Natural killer cell treated with Interleukin-12 subunit alpha and Interleukin-12 subunit beta and Interleukin-15 and Interleukin-18, amount 100 ng/mL, for 72 hours (primary cell): ENCODE results near the gene SNRPB2. TPM values are rescaled to one million over a fixed set of nuclear protein-coding genes. Genes with fewer than 3 reads are reported as not detected.

Experiments used
- ATAC-seq, 2 donors: fragments of 150-1000 bp; cut with Tn5 transposase in 1 of 2; sonication (Bioruptor Pico), chemical (Tn5 transposase) in 1 of 2; 2 replicates each; pipeline ENCODE4 v1.10.0; 2021
- DNase-seq: peaks from one replicate; pipeline ENCODE4 v3.0.0; 2022; ENCODE audit warnings: low spot score
- H3K27ac Mint-ChIP-seq, 2 donors: 1 replicate in 1 of 2; 2 replicates in 1 of 2; pipeline ENCODE4 v1.8.0; 2022; ENCODE audit warnings: mixed read lengths in 2 of 2, mild to moderate bottlenecking in 1 of 2, moderate library complexity in 1 of 2
- H3K27me3 Mint-ChIP-seq, 2 donors: 1 replicate in 1 of 2; 2 replicates in 1 of 2; pipeline ENCODE4 v1.8.0; 2022; ENCODE audit warnings: mixed read lengths in 2 of 2
- H3K36me3 Mint-ChIP-seq: one replicate; pipeline ENCODE4 v1.8.0; 2022; ENCODE audit warnings: mixed read lengths
- H3K4me1 Mint-ChIP-seq, 2 donors: 1 replicate in 1 of 2; 2 replicates in 1 of 2; pipeline ENCODE4 v1.8.0; 2022; ENCODE audit warnings: low read depth in 2 of 2, mixed read lengths in 2 of 2, mild to moderate bottlenecking in 1 of 2
- H3K4me3 Mint-ChIP-seq: one replicate; pipeline ENCODE4 v1.8.0; 2022; ENCODE audit warnings: mixed read lengths
- H3K9me3 Mint-ChIP-seq: 2 replicates; pipeline ENCODE4 v1.8.0; 2022; ENCODE audit warnings: mixed read lengths
- total RNA-seq, 2 donors: library from RNA; stranded (reverse); gene quantifications; one replicate each; pipeline ENCODE4 v1.2.3, GENCODE V29; 2022

Gene SNRPB2
- total RNA-seq, 2 donors from 2014 or later: 80.2 to 99.4 TPM

DNA sequence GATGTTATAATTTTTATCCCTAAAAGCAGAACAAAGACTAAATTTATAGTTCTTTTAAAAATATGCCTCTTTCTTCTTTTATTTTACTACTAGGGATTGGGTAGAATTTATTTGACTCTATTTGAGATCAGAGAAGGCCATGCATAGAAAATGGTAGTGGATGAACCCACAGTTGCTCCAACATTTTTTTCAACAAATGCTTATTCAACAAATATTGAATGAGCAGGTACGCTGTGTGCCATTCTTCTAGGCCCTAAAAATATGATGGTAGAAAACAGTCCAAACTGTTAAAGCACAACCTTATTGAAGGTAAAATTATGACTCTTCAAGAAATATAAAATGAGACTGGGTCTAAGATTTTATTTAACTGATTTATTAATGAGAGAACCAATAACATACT lies 48.3 kb downstream of the SNRPB2 start:
- Mint-ChIP-seq H3K9me3 (peaks cover 3% of the 10 kb centered on the region), H3K27ac (no peak overlapping the region), H3K4me3 (no peak overlapping the region), H3K4me1 (no peaks in the 10 kb centered on the region), H3K27me3 (peaks cover 11 to 35% of the 10 kb centered on the region in 2 donors), H3K36me3 (peaks cover 19% of the 10 kb centered on the region)
- DNase-seq (no peak), ATAC-seq (no peak)

DNA sequence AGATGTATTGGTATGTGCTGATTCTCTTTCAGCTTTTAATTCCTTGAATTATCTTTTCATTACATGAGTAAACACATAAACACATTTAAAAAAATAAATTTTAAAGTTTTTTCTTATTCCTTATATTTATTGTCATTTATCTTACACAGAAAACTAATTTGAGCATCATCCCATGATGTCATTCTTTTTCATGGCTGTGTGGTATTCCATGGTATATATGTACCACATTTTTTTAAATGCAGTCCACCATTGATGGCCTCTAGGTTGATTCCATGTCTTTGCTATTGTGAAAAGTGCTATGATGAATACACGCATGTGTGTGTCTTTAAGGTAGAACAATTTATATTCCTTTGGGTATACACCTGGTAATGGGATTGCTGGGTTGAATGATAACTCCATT lies 51.7 kb downstream of the SNRPB2 start:
- Mint-ChIP-seq H3K4me3 (no peak overlapping the region), H3K9me3 (peaks cover 3% of the 10 kb centered on the region), H3K36me3 (peaks cover 16% of the 10 kb centered on the region), H3K4me1 (no peaks in the 10 kb centered on the region), H3K27ac (no peak overlapping the region), H3K27me3 (peaks cover 18 to 43% of the 10 kb centered on the region in 2 donors)
- ATAC-seq (no peak), DNase-seq (no peak)

DNA sequence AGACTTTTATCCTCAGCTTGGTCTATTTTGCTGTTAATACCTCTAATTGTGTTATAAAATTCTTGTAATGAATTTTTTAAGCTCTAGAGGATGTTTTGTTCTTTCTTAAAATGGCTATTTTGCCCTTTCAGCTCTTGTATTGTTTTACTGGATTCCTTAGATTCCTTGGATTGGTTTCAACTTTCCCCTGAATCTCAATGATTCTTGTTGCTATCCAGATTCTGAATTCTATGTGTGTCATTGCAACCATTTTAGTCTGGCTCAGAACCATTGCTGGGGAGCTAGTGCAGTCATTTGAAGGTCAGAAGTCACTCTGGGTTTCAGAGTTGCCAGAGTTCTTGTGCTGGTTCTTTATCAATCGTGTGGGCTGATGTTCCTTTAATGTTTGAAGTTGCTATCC lies 55.4 kb downstream of the SNRPB2 start:
- Mint-ChIP-seq H3K36me3 (peaks cover 16% of the 10 kb centered on the region), H3K27ac (no peak overlapping the region), H3K27me3 (peaks cover 24 to 55% of the 10 kb centered on the region in 2 donors), H3K4me3 (no peak overlapping the region), H3K4me1 (no peaks in the 10 kb centered on the region), H3K9me3 (peaks cover 3% of the 10 kb centered on the region)
- DNase-seq (no peak), ATAC-seq (no peak)

Other genes with a start within 250 kb of the SNRPB2 start
- 1 to 10 TPM; 3.8 to 8.8 TPM for gene KIF16B, start 156.6 kb upstream of the SNRPB2 start, total RNA-seq
- gene OTOR, start 18.3 kb downstream of the SNRPB2 start, total RNA-seq: not detected